Ovary (tissue), 9 donors: Measurements from ENCODE around the gene CXCL14. TPM values are rescaled to one million over a fixed set of nuclear protein-coding genes. Genes with fewer than 3 reads are reported as not detected.

Experiments
- DNase-seq, 5 donors: peaks; one replicate each; pipeline ENCODE4 v3.0.0-alpha.2; 2019 to 2020
- H3K27ac ChIP-seq, 2 donors: fragments of 200-600 bp; one replicate each; pipeline versions ENCODE4 v1.5.1 to v1.8.0; 2019 to 2022
- H3K27me3 ChIP-seq: fragments of 200-600 bp; one replicate; pipeline ENCODE4 v1.8.0; 2022
- H3K36me3 ChIP-seq: fragments of 200-600 bp; sonication (generic); one replicate; pipeline ENCODE4 v1.5.1; 2019
- H3K4me1 ChIP-seq: one replicate; pipeline ENCODE4 v1.8.1; 2013; ENCODE audit warnings: mild to moderate bottlenecking, moderate library complexity; ENCODE audit not compliant: insufficient read depth
- H3K4me3 ChIP-seq: fragments of 200-600 bp; sonication (generic); one replicate; pipeline ENCODE4 v1.5.1; 2017
- H3K9me3 ChIP-seq, 2 donors: fragments of 200-600 bp in 1 of 2; sonication (generic) in 1 of 2; one replicate each; pipeline versions ENCODE4 v1.5.1 to v1.8.1; 2013 to 2019; ENCODE audit warnings: mild to moderate bottlenecking in 1 of 2, moderate library complexity in 1 of 2
- CTCF ChIP-seq, 3 donors: fragments of 450-650 bp in 2 of 3; fragments of 200-600 bp in 1 of 3; IDR thresholded peaks; one replicate each; pipeline versions ENCODE4 v1.5.1 to v1.8.0; 2016 to 2022; ENCODE audit warnings: antibody characterized with exemption in 3 of 3, mild to moderate bottlenecking in 1 of 3
- EP300 ChIP-seq: sonication (generic); formaldehyde crosslinking; IDR thresholded peaks from one replicate; pipeline ENCODE4 v1.6.1; 2017; ENCODE audit warnings: antibody characterized with exemption
- POLR2A ChIP-seq: fragments of 450-650 bp; IDR thresholded peaks from one replicate; pipeline ENCODE4 v1.6.1; 2017; ENCODE audit warnings: antibody characterized with exemption, mild to moderate bottlenecking, moderate library complexity
- WGBS, 3 donors: extraction: QIAGEN DNeasy Blood & Tissue Kit in 1 of 3; methylation state at CpG; one replicate each; pipeline versions ENCODE4 v1.1.5 to v1.1.7; 2013 to 2017; 5-methylcytosine and 5-hydroxymethylcytosine counted together
- intact Hi-C, 4 donors: fragments of 100-400 bp; cut with DNase I; formaldehyde crosslinking; loops; one replicate each; pipeline versions ENCODE4 v1.11.0 to v1.15.1; 2022 to 2023
- polyA plus RNA-seq, 2 donors: library from polyadenylated mRNA; stranded (reverse); fragments of 200-250 nt in 1 of 2; fragments of 350-450 nt in 1 of 2; fragmentation: Illumina TruSeq in 1 of 2; extraction: RNeasy Lipid Tissue Mini Kit (QIAGEN cat#74804) in 1 of 2; gene quantifications; one replicate each; pipeline ENCODE4 v1.2.3, GENCODE V29; 2013 to 2014
- total RNA-seq, 7 donors: library from RNA; depleted of rRNA in 2 of 7; stranded (reverse); fragments of >200 nt in 2 of 7; fragmentation: NEBNext Ultra II Directional in 3 of 7; extraction: Animal tissue kit (Norgen Biotek cat#: 25700) in 3 of 7; gene quantifications; one replicate each; pipeline versions ENCODE4 v1.1.0 to v1.2.4, GENCODE V29; 2016 to 2023
- donor health status: DM: no; HTN: no; CAD: no; lungs with moderate emphysema.
- donor health status: DM: no; HTN: no; CAD: no.
- donor health status: Bipolar disorder and iron deficiency.
- donor health status: DM: yes; HTN: yes; CAD: no.
- donor health status: DM: no; HTN: no; CAD: no.
- donor health status: DM: yes; HTN: yes; CAD: no.

CXCL14 gene
- total and polyA plus RNA-seq, 9 donors, result 0.10 to 23.3 (median 2.8) TPM

GRCh38 chr5:135547590-135548254, 31.1 kb downstream of the CXCL14 start:
- H3K27ac ChIP-seq, result no peak overlapping the region
- intact Hi-C loops, result loop anchor here in 1 of 4 donors (10.0 kb wide), 1 partner anchor 83 kb away; no protein-coding TSS in a partner anchor
- WGBS, 3 donors, result 43 to 60% (median 55%) methylated on average over 8 of the region's 8 CpGs
- DNase-seq, result no peak
- peaks cover 5% of the 10 kb centered on the region for H3K4me1 ChIP-seq
- TF ChIP-seq EP300, result no peak
- TF ChIP-seq CTCF (IDR thresholded peaks at IDR 0.05), result no peak
- no peak for TF ChIP-seq POLR2A
- H3K27me3 ChIP-seq, result no peaks in the 10 kb centered on the region
- no peak overlapping the region for H3K4me3 ChIP-seq
- H3K9me3 ChIP-seq, result no peaks in the 10 kb centered on the region
- H3K36me3 ChIP-seq, result no peaks in the 10 kb centered on the region

- H3K9me3 ChIP-seq, result no peaks in the 10 kb centered on the region
- no peak overlapping the region for H3K27ac ChIP-seq
- no peaks in the 10 kb centered on the region for H3K36me3 ChIP-seq
- no peak overlapping the region for H3K4me3 ChIP-seq
- 40 to 44% (median 40%) methylated on average over 4 of the region's 4 CpGs for WGBS, 3 donors
- intact Hi-C loops, result loop anchor here in 1 of 4 donors (10.0 kb wide), 1 partner anchor 82 kb away; no protein-coding TSS in a partner anchor
- TF ChIP-seq POLR2A (no peak), CTCF (IDR thresholded peaks at IDR 0.05) (no peak), EP300 (no peak)
- H3K27me3 ChIP-seq, result no peaks in the 10 kb centered on the region
- DNase-seq, result no peak
- H3K4me1 ChIP-seq, result peaks cover 5% of the 10 kb centered on the region
These were observed 31.9 kb downstream of the CXCL14 start for GRCh38 chr5:135546912-135547311.

- TF ChIP-seq EP300 (no peak), CTCF (IDR thresholded peaks at IDR 0.05) (no peak), POLR2A (no peak)
- 55 to 73% (median 64%) methylated on average over 12 of the region's 12 CpGs for WGBS, 3 donors
- DNase-seq, result no peak
- Histone ChIP-seq H3K4me1 (peaks cover 5% of the 10 kb centered on the region), H3K9me3 (no peaks in the 10 kb centered on the region), H3K4me3 (no peak overlapping the region), H3K36me3 (no peaks in the 10 kb centered on the region), H3K27ac (no peak overlapping the region), H3K27me3 (no peaks in the 10 kb centered on the region)
- intact Hi-C loops, result loop anchor here in 1 of 4 donors (10.0 kb wide), 1 partner anchor 81 kb away; no protein-coding TSS in a partner anchor
These were observed 32.7 kb downstream of the CXCL14 start for GRCh38 chr5:135546101-135546500.

- H3K9me3 ChIP-seq, result no peaks in the 10 kb centered on the region
- TF ChIP-seq EP300, result no peak
- TF ChIP-seq POLR2A, result no peak
- TF ChIP-seq CTCF (IDR thresholded peaks at IDR 0.05), result no peak
- peaks cover 5% of the 10 kb centered on the region for H3K4me1 ChIP-seq
- no peaks in the 10 kb centered on the region for H3K27me3 ChIP-seq
- no peaks in the 10 kb centered on the region for H3K36me3 ChIP-seq
- no peak for DNase-seq
- WGBS, 3 donors, result 65 to 75% (median 65%) methylated on average over 17 of the region's 17 CpGs
- no peak overlapping the region for H3K27ac ChIP-seq
- intact Hi-C loops, result loop anchor here in 1 of 4 donors (10.0 kb wide), 1 partner anchor 80 kb away; no protein-coding TSS in a partner anchor
- no peak overlapping the region for H3K4me3 ChIP-seq
These were observed 33.7 kb downstream of the CXCL14 start for GRCh38 chr5:135545099-135545498.
